Testis (tissue), 3 donors: Measurements from ENCODE around the gene PRR5. TPM values are rescaled to one million over a fixed set of nuclear protein-coding genes. Genes with fewer than 3 reads are reported as not detected.

Experiments used
- DNase-seq: peaks from one replicate; pipeline ENCODE4 v3.0.0-alpha.2; 2019
- H3K27ac ChIP-seq, 2 donors: fragments of 200-600 bp; sonication (generic); one replicate each; pipeline ENCODE4 v1.5.1; 2019
- H3K27me3 ChIP-seq: fragments of 200-600 bp; sonication (generic); one replicate; pipeline ENCODE4 v1.5.1; 2019
- H3K36me3 ChIP-seq: fragments of 200-600 bp; sonication (generic); one replicate; pipeline ENCODE4 v1.5.1; 2017; ENCODE audit warnings: low read depth; ENCODE audit errors: missing control alignments
- H3K4me1 ChIP-seq: fragments of 200-600 bp; sonication (generic); one replicate; pipeline ENCODE4 v1.5.1; 2019
- H3K4me3 ChIP-seq, 2 donors: fragments of 200-600 bp; sonication (generic); one replicate each; pipeline ENCODE4 v1.5.1; 2017 to 2019
- H3K9me3 ChIP-seq: fragments of 200-600 bp; sonication (generic); one replicate; pipeline ENCODE4 v1.5.1; 2017
- CTCF ChIP-seq, 3 experiments: fragments of 450-650 bp in 2 of 3; fragments of 200-600 bp in 1 of 3; sonication (generic) in 1 of 3; IDR thresholded peaks; one replicate each; pipeline ENCODE4 v1.5.1; 2016 to 2019; ENCODE audit warnings: antibody characterized with exemption in 3 of 3, mild to moderate bottlenecking in 2 of 3, moderate library complexity in 1 of 3
- POLR2A ChIP-seq: fragments of 450-650 bp; IDR thresholded peaks from one replicate; pipeline ENCODE4 v1.6.1; 2017; ENCODE audit warnings: antibody characterized with exemption, mild to moderate bottlenecking, moderate library complexity
- WGBS, 2 donors: methylation state at CpG; one replicate each; pipeline ENCODE4 v1.1.5; 2018; 5-methylcytosine and 5-hydroxymethylcytosine counted together
- intact Hi-C: fragments of 100-400 bp; cut with DNase I; formaldehyde crosslinking; loops from one replicate; pipeline ENCODE4 v1.15.1; 2023; ENCODE audit warnings: low total_unique reads
- polyA plus RNA-seq: library from polyadenylated mRNA; stranded (reverse); fragments of 350-450 nt; fragmentation: Illumina TruSeq; extraction: RNeasy Lipid Tissue Mini Kit (QIAGEN cat#74804); gene quantifications from one replicate; pipeline ENCODE4 v1.2.3, GENCODE V29; 2014; ENCODE audit warnings: low read depth, low replicate concordance; ENCODE audit not compliant: insufficient read depth
- total RNA-seq, 2 donors: library from RNA; depleted of rRNA; stranded (reverse); fragments of >200 nt; gene quantifications; one replicate each; pipeline ENCODE4 v1.2.3, GENCODE V29; 2016

The PRR5 gene
- total and polyA plus RNA-seq, 3 donors from 2014 or later, result 20.2 to 50.4 (median 38.4) TPM

GRCh38 chr22:44754998-44755397, 53.0 kb downstream of the PRR5 start:
- Histone ChIP-seq H3K4me1 (peaks cover 17% of the 10 kb centered on the region), H3K27me3 (no peaks in the 10 kb centered on the region), H3K27ac (no peak overlapping the region)

GRCh38 chr22:44755417-44755816, 53.4 kb downstream of the PRR5 start:
- no peaks in the 10 kb centered on the region for H3K27me3 ChIP-seq
- peaks cover 17% of the 10 kb centered on the region for H3K4me1 ChIP-seq
- no peak for DNase-seq
- H3K9me3 ChIP-seq, result no peaks in the 10 kb centered on the region
- H3K27ac ChIP-seq, result no peak overlapping the region
- no peak overlapping the region for H3K4me3 ChIP-seq
- intact Hi-C loops, result no loop called here
- no peaks in the 10 kb centered on the region for H3K36me3 ChIP-seq
- no peak for TF ChIP-seq POLR2A
- no peak for TF ChIP-seq CTCF (IDR thresholded peaks at IDR 0.05)
- WGBS, 2 donors, result 33 to 48% methylated on average over 6 of the region's 6 CpGs

More at GRCh38 chr22:44754998-44755397, 53.0 kb downstream of the PRR5 start:
- TF ChIP-seq CTCF (IDR thresholded peaks at IDR 0.05) (no peak), POLR2A (no peak)
- no peaks in the 10 kb centered on the region for H3K9me3 ChIP-seq
- H3K36me3 ChIP-seq, result no peaks in the 10 kb centered on the region
- intact Hi-C loops, result no loop called here
- 44 to 50% methylated on average over 7 of the region's 7 CpGs for WGBS, 2 donors
- no peak for DNase-seq
- no peak overlapping the region for H3K4me3 ChIP-seq

GRCh38 chr22:44755956-44756361, 54.0 kb downstream of the PRR5 start:
- no peak overlapping the region for H3K27ac ChIP-seq
- 52 to 59% methylated on average over 9 of the region's 9 CpGs for WGBS, 2 donors
- no peak for TF ChIP-seq POLR2A
- no peak for TF ChIP-seq CTCF (IDR thresholded peaks at IDR 0.05)
- no peak overlapping the region for H3K4me3 ChIP-seq
- H3K9me3 ChIP-seq, result no peaks in the 10 kb centered on the region
- H3K36me3 ChIP-seq, result no peaks in the 10 kb centered on the region
- H3K27me3 ChIP-seq, result no peaks in the 10 kb centered on the region
- peaks cover 17% of the 10 kb centered on the region for H3K4me1 ChIP-seq
- intact Hi-C loops, result no loop called here
- no peak for DNase-seq

- H3K27me3 ChIP-seq, result no peaks in the 10 kb centered on the region
- H3K36me3 ChIP-seq, result no peaks in the 10 kb centered on the region
- DNase-seq, result no peak
- H3K4me3 ChIP-seq, result no peak overlapping the region
- TF ChIP-seq POLR2A (no peak), CTCF (IDR thresholded peaks at IDR 0.05) (no peak)
- H3K9me3 ChIP-seq, result no peaks in the 10 kb centered on the region
- no peak overlapping the region for H3K27ac ChIP-seq
- 46 to 62% methylated on average over 11 of the region's 11 CpGs for WGBS, 2 donors
- intact Hi-C loops, result no loop called here
- H3K4me1 ChIP-seq, result peaks cover 16% of the 10 kb centered on the region
Observed at GRCh38 chr22:44758344-44758973, 56.5 kb downstream of the PRR5 start.

DNA sequence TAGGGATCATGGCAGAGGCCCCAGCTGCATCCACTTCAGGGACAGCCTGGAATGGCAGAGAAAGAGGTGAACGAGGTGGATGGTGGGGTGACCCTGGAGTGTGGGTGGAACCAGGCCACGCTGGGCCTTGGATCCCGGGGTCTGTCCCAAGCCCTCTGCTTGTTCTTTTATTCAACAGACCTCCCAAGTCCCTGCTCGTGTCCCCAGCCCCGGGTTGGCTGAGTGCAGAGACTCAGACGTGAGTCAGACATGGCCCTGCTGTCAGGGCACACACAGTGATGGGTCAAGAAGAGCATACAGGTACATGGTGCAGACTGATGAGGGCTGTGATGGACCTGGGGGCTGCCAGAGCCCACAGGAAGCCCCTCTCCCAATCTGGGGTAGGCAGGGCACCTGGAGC, 57.0 kb downstream of the PRR5 start:
- Histone ChIP-seq H3K36me3 (no peaks in the 10 kb centered on the region), H3K4me3 (no peak overlapping the region), H3K9me3 (no peaks in the 10 kb centered on the region), H3K4me1 (peaks cover 14% of the 10 kb centered on the region), H3K27ac (no peak overlapping the region), H3K27me3 (no peaks in the 10 kb centered on the region)
- TF ChIP-seq POLR2A, result no peak
- 80 to 88% methylated on average over 6 of the region's 6 CpGs for WGBS, 2 donors
- intact Hi-C loops, result no loop called here
- DNase-seq, result no peak
